Measurements from ENCODE around the gene ARHGAP19. TPM values are rescaled to one million over a fixed set of nuclear protein-coding genes. Genes with fewer than 3 reads are reported as not detected.

The ARHGAP19 gene
- total and polyA plus RNA-seq, 2 of the 8 experiments (the other 6 are each of a cell fraction or from before 2014, with no cell fraction given) = 13.3 to 32.1 TPM

- Histone ChIP-seq H3K4me3 (ENCODE audit: extremely low read depth in 1 of 4, insufficient read depth in 2 of 4, low read depth in 3 of 4, low read length in 4 of 4) (no peak overlapping the region), H3K18ac (ENCODE audit: extremely low read depth, low read length) (no peak overlapping the region), H3K56ac (replicated peaks; ENCODE audit: insufficient read length, low read depth, low read length) (no peak overlapping the region), H3K9me3 (ENCODE audit: insufficient read depth in 2 of 2, low read depth in 1 of 2, low read length in 1 of 2) (no peaks in the 10 kb centered on the region), H2AFZ (ENCODE audit: low read length) (no peak overlapping the region), H3K4ac (replicated peaks; ENCODE audit: insufficient read length, low read depth, low read length) (no peak overlapping the region), H2BK5ac (ENCODE audit: low read depth, low read length) (no peak overlapping the region), H2BK15ac (ENCODE audit: low read length) (no peak overlapping the region; the same call in 1 of the 2 replicates), H2AK5ac (ENCODE audit: low read depth, low read length) (0 out of 2 replicates have a peak overlapping the region, but pooled peaks have one; percentile 39), H2BK12ac (ENCODE audit: low read depth, low read length) (peak overlapping the region; percentile 60; the same call in 1 of the 2 replicates), H3K79me2 (ENCODE audit: control insufficient read depth in 1 of 2, insufficient read depth in 2 of 2, low read length in 2 of 2) (no peaks in the 10 kb centered on the region), H2BK120ac (replicated peaks; ENCODE audit: low read depth, low read length) (no peak overlapping the region), H3K14ac (ENCODE audit: insufficient read length) (no peak overlapping the region), H4K91ac (replicated peaks; ENCODE audit: insufficient read length, low read length) (no peak overlapping the region), H3K23me2 (ENCODE audit: low read depth, low read length) (peaks cover 17% of the 10 kb centered on the region; the same call in 1 of the 2 replicates), H3K4me1 (replicated peaks in 1 of 4; ENCODE audit: control insufficient read depth in 3 of 4, insufficient read depth in 4 of 4, low read length in 3 of 4) (peaks cover 0 to 22% (median 11%) of the 10 kb centered on the region in 4 experiments; a peak in 6 of 7 replicates), H3K36me3 (ENCODE audit: control insufficient read depth in 2 of 4, insufficient read depth in 4 of 4, low read length in 3 of 4) (no peaks in the 10 kb centered on the region), H4K20me1 (replicated peaks in 1 of 2; ENCODE audit: control insufficient read depth in 1 of 2, insufficient read depth in 2 of 2, low read length in 2 of 2) (peaks cover 0 to 4% of the 10 kb centered on the region in 2 experiments), H4K5ac (ENCODE audit: insufficient read length, low read depth, low read length) (no peak overlapping the region), H3K9ac (replicated peaks in 1 of 4; ENCODE audit: extremely low read depth in 1 of 4, low read depth in 3 of 4, low read length in 3 of 4) (no peak overlapping the region), H2BK20ac (ENCODE audit: low read length) (0 out of 2 replicates have a peak overlapping the region, but pooled peaks have one; percentile 61), H3K23ac (ENCODE audit: insufficient read length) (no peak overlapping the region), H3K79me1 (ENCODE audit: low read depth, low read length) (no peaks in the 10 kb centered on the region), H3K27me3 (replicated peaks in 1 of 4; ENCODE audit: control insufficient read depth in 3 of 4, extremely low read depth in 1 of 4, insufficient read depth in 3 of 4, low read length in 3 of 4) (peaks cover 27 to 57% (median 50%) of the 10 kb centered on the region in 4 experiments), H3K4me2 (ENCODE audit: insufficient read depth in 1 of 2, low read depth in 2 of 2, low read length in 2 of 2) (peak overlapping the region in 1 of 2 experiments; percentile 89; a peak in 1 of 4 replicates), H3K27ac (ENCODE audit: low read depth, low read length) (no peak overlapping the region), H4K8ac (ENCODE audit: extremely low read depth, insufficient read depth, low read length) (no peak overlapping the region)
- 85% methylated on average over 18 of the region's 18 CpGs; no CpG with 5 or more reads in 1 of the 2 experiments for WGBS, 2 experiments (ENCODE audit: extremely low coverage in 1 of 2, insufficient coverage in 1 of 2, insufficient read length in 1 of 2, insufficient replicate concordance in 2 of 2, low coverage in 1 of 2, low lambda C conversion rate in 2 of 2, missing lambda C conversion rate in 1 of 2)
- TF ChIP-seq SAP30 (IDR thresholded peaks at IDR 0.05; ENCODE audit: insufficient read depth, insufficient replicate concordance, low read length) (no peak), SUZ12 (IDR thresholded peaks at IDR 0.05; ENCODE audit: low read length) (0 out of 2 replicates have a peak, but pooled peaks have one; percentile 8)
- POLR2A ChIA-PET (ENCODE audit: partially characterized antibody) = interaction anchor here (1.6 kb wide), 1 partner anchor 49 kb away, joined by 4 read pairs; no protein-coding TSS in a partner anchor
- DNase-seq (ENCODE audit: low read depth in 1 of 2, low spot score in 2 of 2) (no peak), FAIRE-seq (no peak)
- CTCF ChIA-PET (ENCODE audit: partially characterized antibody) = interaction anchor here (1.0 to 20.0 kb wide), 11 partner anchors 9 to 114 kb away, joined by 3 to 320 read pairs (median 5); no protein-coding TSS in a partner anchor
Measured at GRCh38 chr10:97186911-97187310, 105.5 kb downstream of the ARHGAP19 start.
